ENCODE data around the gene PRKAG2.

Gene PRKAG2

GRCh38 chr7:151601521-151602305, 275.2 kb downstream of the PRKAG2 start:
- Histone ChIP-seq H3K36me3 (ENCODE audit: control insufficient read depth, insufficient read depth, low read length) (0 out of 2 replicates have a peak, but pooled peaks cover 2% of the 10 kb centered on the region), H3K4me3 (replicated peaks; ENCODE audit: low read depth, low read length) (no peak overlapping the region), H3K27me3 (replicated peaks; ENCODE audit: control insufficient read depth, insufficient read depth, low read length) (no peaks in the 10 kb centered on the region)
- DNase-seq (ENCODE audit: extremely low read depth, insufficient read length) = no peak
- TF ChIP-seq CTCF (IDR thresholded peaks at IDR 0.05; ENCODE audit: insufficient read depth, low read length, poor library complexity, severe bottlenecking) = no peak

- no peak overlapping the region for H3K4me3 ChIP-seq (replicated peaks; ENCODE audit: low read depth, low read length)
- H3K27me3 ChIP-seq (replicated peaks; ENCODE audit: control insufficient read depth, insufficient read depth, low read length) = no peaks in the 10 kb centered on the region
- no peak for DNase-seq (ENCODE audit: extremely low read depth, insufficient read length)
- 0 out of 2 replicates have a peak, but pooled peaks cover 2% of the 10 kb centered on the region for H3K36me3 ChIP-seq (ENCODE audit: control insufficient read depth, insufficient read depth, low read length)
- no peak for TF ChIP-seq CTCF (IDR thresholded peaks at IDR 0.05; ENCODE audit: insufficient read depth, low read length, poor library complexity, severe bottlenecking)
Measured at GRCh38 chr7:151600331-151600730, 276.6 kb downstream of the PRKAG2 start.

- H3K27me3 ChIP-seq (replicated peaks; ENCODE audit: control insufficient read depth, insufficient read depth, low read length) = no peaks in the 10 kb centered on the region
- no peak overlapping the region for H3K4me3 ChIP-seq (replicated peaks; ENCODE audit: low read depth, low read length)
- TF ChIP-seq CTCF (IDR thresholded peaks at IDR 0.05; ENCODE audit: insufficient read depth, low read length, poor library complexity, severe bottlenecking) = no peak
- no peak for DNase-seq (ENCODE audit: extremely low read depth, insufficient read length)
- 0 out of 2 replicates have a peak, but pooled peaks cover 2% of the 10 kb centered on the region for H3K36me3 ChIP-seq (ENCODE audit: control insufficient read depth, insufficient read depth, low read length)
Measured at GRCh38 chr7:151599401-151600227, 277.3 kb downstream of the PRKAG2 start.

- Histone ChIP-seq H3K36me3 (ENCODE audit: control insufficient read depth, insufficient read depth, low read length) (no peaks in the 10 kb centered on the region; the same call in 1 of the 2 replicates), H3K27me3 (replicated peaks; ENCODE audit: control insufficient read depth, insufficient read depth, low read length) (no peaks in the 10 kb centered on the region), H3K4me3 (replicated peaks; ENCODE audit: low read depth, low read length) (no peak overlapping the region)
- no peak for DNase-seq (ENCODE audit: extremely low read depth, insufficient read length)
- no peak for TF ChIP-seq CTCF (IDR thresholded peaks at IDR 0.05; ENCODE audit: insufficient read depth, low read length, poor library complexity, severe bottlenecking)
Measured at GRCh38 chr7:151597541-151598444, 279.1 kb downstream of the PRKAG2 start.

GRCh38 chr7:151595702-151596350, 281.1 kb downstream of the PRKAG2 start:
- DNase-seq (ENCODE audit: extremely low read depth, insufficient read length) = no peak
- Histone ChIP-seq H3K4me3 (replicated peaks; ENCODE audit: low read depth, low read length) (no peak overlapping the region), H3K27me3 (replicated peaks; ENCODE audit: control insufficient read depth, insufficient read depth, low read length) (no peaks in the 10 kb centered on the region), H3K36me3 (ENCODE audit: control insufficient read depth, insufficient read depth, low read length) (no peaks in the 10 kb centered on the region; the same call in 1 of the 2 replicates)
- TF ChIP-seq CTCF (IDR thresholded peaks at IDR 0.05; ENCODE audit: insufficient read depth, low read length, poor library complexity, severe bottlenecking) = no peak
